HT1080 (cell line): ENCODE results near the gene PRR16. TPM values are rescaled to one million over a fixed set of nuclear protein-coding genes. Genes with fewer than 3 reads are reported as not detected.

Experiments
- DNase-seq: peaks from one replicate; pipeline ENCODE4 v3.0.0-alpha.2; 2015; ENCODE audit warnings: low read depth
- small RNA-seq: library from RNA; depleted of rRNA; stranded (forward); fragments of <200 nt; gene quantifications from one replicate; pipeline ENCODE3, GENCODE V24; 2014
- total RNA-seq: library from RNA; depleted of rRNA; stranded (reverse); fragments of >200 nt; shearing (Covaris generic); gene quantifications from 2 replicates; pipeline ENCODE4 v1.2.3, GENCODE V29; 2014

Gene PRR16
- total RNA-seq, 1 experiment from 2014 or later: 2.1 TPM

DNA sequence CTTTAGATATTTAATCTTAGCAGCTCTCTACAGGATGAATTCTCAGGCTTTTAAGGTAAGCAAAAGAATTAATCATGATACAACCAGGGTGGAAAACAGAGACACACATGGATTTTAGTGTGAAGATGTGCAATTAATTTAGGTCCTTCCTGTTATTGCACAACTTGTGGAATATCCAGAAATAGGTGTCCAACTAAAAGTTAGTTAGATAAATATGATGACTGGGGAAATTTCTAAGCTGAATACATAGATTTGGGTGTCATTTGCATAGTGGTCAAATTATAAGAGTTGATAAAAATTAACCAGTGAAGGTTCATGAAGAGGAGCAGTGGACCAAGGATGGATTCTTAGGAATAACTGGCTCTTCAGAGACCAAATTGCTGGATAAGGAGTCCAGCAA, 266.1 kb downstream of the PRR16 start:
- DNase-seq: no peak

DNA sequence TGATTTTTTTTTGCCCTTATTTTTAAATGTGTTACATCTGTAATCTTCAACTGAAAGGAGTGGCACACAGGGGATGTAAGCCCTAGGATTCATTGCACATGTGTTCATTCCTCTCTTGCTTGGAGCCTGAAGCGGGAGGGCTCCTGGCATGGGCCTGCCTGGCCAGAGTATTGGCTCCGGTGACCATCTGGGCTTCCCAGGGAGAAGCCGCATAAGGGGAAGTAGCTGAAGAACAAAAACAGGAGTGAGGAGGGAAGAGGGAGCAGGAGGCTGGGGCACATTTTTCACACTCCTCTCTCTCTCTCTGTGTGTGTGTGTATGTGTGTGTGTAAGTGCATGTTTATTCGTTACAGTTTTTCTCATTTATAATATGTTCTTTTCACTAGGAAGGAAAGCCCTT, 269.9 kb downstream of the PRR16 start:
- no peak for DNase-seq

DNA sequence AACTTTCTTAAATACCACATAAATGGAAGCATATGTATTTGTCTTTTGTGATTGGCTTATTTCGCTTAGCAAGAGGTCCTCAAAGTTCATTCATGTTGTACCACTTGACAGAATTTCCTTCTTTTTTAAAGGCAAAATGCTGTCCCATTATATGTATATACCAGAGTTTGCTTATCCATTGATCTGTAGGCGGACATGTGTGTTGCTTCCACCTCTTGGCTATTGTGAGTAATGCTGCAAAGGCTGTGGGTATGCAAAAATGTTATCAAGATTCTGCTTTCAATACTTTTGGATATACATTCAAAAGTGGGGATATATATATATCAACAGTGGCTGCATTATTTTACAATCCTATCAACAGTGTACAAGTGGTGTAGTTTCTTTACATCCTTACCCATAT, 271.0 kb downstream of the PRR16 start:
- no peak for DNase-seq

Small RNA genes within 50 kb of the gene (small RNA-seq; reads per million reads assigned to genes)
- gene PRELID3BP8 (not detected), gene RNU4-69P (not detected)
